CD4-positive, alpha-beta T cell treated with Interleukin-15 for 4 hours (primary cell): ENCODE results near the gene ARF5.
"Not testable (repeated sequence)": the region's sequence is repeated elsewhere in the genome, so short reads cannot be mapped to it uniquely, and the experiment has no call there.

Source experiments
- DNase-seq: peaks from one replicate; pipeline ENCODE4 v3.0.0-alpha.2; 2020; ENCODE audit warnings: low spot score

The ARF5 gene

DNA sequence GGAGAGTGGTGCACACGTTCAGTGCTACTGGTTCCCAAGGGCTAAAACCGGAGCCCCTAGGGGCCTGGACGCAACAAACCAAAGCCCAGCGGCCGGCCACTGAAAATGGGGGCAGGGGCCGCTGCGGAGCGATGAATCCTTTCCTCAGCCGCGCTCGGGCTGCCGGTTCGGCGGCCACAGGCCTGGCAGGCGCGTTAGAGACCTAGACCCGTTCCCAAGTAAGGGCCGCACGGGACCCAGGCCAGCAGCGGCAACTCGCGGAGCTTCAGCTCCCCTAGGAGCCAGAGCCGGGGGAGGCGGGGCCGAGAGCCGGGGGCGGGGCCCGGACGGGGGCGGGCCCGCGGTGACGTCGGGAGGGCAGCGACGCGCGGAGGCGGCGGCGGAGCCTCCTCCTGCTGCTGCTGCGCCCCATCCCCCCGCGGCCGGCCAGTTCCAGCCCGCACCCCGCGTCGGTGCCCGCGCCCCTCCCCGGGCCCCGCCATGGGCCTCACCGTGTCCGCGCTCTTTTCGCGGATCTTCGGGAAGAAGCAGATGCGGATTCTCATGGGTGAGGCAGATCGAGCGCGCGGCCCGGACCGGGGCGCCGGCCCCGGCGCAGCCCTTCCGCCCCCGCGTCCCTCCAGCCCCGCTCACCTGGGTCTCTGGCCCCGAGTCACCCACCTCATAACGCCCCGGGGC is at the start of gene ARF5:
TSS of gene ARF5 (plus strand) at position 393 of the 678 bp plus-strand sequence. CDS start at position 481, 88 bp downstream.
- peak; percentile 88 for DNase-seq

DNA sequence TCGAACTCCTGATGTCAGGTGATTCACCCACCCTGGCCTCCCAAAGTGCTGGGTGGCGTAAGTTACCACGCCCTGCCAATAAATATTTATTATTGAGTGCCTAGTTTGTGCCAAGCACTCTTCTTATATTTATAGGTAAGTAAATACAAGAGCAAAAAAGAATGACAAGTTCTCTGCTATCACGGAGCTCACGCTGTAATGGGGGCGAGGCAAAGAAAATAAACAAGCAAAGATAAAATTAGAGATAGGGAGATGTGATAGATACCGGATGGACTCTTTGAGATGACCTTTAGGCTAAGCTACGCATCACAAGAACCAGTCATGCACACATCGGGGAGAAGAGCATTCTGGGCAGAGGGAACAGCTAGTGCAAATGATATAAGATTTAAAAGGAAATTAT is 49.1 kb upstream of the ARF5 start:
- no peak for DNase-seq

DNA sequence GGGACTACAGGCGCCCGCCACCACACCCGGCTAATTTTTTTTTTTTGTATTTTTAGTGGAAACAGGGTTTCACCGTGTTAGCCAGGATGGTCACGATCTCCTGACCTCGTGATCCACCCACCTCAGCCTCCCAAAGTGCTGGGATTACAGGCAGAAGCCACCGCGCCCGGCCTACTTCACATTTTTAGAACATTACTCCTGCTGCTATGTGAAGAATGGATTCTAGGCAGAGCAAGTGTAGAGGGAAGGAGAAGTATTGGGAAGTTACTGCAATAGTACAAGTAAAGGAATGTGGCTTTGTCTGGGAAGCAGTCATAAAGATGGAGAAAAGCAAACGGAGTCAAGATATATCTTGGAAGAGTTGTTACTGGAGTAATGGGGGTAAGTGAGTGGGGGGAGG is 47.8 kb upstream of the ARF5 start:
- DNase-seq = not testable (repeated sequence)

DNA sequence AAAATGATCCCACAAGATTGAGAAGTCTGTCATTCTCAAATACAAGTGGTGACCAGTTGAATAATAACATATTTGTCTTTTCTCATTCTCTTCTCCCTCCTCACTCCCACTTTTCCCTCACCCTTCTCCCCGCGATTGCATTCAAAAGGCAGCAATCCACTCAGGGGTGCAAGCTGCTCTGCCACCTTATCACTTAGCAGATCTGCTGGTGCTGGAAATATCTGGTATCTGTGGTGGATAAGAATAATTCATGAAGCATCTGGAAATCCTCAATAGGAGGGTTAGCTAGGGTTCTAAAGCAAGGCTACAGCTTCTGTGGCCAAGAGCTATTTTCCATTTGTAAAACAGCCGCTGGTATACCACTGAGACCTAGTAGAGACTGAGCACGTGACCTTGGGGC is 46.7 kb upstream of the ARF5 start:
- no peak for DNase-seq

DNA sequence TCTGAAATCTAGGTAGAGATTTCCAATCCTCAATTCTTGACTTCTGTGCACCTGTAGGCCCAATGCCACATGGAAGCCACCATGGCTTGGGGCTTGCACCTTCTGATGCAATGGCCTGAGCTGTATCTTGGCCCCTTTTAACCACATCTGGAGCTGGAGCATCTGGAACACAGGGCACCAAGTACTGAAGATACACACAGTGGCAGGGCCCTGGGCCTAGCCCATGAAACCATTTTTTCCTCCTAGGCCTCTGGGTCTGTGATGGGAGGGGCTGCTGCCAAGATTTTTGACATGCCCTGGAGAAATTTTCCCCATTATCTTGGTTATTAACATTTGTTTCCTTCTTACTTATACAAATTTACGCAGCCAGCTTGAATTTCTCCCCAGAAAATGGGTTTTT is 41.9 kb upstream of the ARF5 start:
- DNase-seq = no peak

DNA sequence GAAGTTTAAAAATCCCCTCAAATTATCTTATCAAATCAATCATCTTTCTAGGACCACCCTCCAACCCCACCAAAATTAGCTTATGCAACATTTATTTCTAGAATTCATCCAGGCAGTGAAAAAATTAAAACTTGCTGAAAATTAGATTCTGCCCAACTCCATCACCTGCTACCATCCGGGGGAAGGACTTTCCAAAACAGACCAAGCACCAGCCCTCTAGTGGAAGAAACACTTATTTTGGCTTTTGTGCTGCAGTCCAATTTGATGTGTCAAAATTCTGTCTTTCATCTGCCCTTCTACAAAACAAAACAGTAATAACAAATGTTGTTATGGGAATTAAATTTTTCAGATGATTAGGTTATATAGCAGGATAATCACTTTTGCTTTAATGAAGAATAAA is 38.0 kb upstream of the ARF5 start:
- no peak for DNase-seq

DNA sequence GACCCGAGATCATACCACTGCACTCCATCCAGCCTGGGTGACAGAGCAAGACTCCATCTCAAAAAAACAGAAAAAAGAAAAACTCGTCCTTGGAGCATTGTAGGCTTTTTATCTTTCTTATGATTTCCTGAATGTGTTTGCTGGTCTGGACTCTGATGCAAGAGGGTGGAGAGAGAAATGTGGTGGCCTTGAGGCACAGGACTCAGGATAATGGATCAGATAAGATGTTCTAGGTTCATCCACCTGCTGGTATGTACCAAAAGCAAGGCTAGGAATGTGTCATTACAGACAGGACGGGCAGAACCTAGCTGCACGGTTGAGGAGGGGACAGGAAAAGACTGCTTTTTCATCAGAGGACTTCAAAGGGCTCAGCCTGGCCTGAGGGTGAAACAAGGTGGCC is 36.3 kb upstream of the ARF5 start:
- no peak for DNase-seq

DNA sequence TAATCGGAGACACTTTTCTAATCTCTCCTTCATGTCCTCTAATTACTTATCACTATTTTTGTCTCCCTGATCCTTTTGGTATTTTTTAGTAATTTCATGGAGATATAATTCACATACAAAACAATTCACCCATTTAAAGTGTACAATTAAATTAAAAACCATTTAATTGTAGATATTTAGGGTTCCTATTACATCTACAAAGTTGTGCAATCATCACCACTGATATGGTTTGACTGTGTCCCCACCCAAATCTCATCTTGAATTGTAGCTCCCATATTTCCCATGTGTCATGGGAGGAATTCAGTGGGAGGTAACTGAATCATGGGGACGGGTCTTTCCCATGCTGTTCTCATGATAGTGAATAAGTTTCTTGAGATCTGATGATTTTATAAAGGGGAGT is 31.8 kb upstream of the ARF5 start:
- no peak for DNase-seq

DNA sequence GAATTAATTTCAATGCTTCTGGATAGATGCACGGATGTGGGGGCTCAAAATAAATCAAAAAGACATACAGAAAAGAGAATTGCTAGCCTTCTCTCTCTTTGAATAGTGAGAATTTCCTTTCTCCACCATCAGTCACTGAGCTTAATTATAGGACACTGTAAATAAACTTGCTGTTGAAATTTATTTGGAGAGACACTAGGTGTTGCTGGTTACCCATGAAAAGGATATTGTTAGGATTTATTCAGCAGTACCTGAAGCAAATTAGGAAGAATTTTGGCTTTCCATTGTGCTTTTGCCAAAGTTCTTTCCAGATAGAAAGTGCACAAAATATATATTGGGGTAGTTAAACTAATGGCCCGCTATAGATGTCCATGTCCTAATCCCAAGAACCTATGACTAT is 30.4 kb upstream of the ARF5 start:
- no peak for DNase-seq

DNA sequence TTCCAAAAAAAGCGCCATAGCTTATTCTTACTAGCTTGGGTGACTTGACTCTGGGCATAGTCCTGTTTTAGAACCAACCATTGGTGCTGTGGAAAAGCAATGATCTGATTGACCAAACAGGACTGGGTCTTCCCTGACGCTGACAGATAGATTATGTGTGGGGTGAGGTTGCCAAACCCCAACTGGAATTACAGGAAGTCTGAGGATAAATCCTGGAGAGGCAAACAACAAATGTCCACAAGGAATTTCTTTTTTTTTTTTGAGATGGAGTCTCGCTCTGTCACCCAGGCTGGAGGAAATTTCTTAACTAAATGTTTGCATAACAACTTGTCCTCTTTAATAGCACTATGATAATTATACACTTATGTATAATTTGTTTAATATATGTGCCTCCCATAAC is 22.0 kb upstream of the ARF5 start:
- no peak for DNase-seq

DNA sequence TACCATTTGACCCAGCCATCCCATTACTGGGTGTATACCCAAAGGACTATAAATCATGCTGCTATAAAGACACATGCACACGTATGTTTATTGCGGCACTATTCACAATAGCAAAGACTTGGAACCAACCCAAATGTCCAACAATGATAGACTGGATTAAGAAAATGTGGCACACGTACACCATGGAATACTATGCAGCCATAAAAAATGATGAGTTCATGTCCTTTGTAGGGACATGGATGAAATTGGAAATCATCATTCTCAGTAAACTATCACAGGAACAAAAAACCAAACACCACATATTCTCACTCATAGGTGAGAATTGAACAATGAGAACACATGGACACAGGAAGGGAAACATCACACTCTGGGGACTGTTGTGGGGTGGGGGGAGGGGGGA is 20.2 kb upstream of the ARF5 start:
- not testable (repeated sequence) for DNase-seq

DNA sequence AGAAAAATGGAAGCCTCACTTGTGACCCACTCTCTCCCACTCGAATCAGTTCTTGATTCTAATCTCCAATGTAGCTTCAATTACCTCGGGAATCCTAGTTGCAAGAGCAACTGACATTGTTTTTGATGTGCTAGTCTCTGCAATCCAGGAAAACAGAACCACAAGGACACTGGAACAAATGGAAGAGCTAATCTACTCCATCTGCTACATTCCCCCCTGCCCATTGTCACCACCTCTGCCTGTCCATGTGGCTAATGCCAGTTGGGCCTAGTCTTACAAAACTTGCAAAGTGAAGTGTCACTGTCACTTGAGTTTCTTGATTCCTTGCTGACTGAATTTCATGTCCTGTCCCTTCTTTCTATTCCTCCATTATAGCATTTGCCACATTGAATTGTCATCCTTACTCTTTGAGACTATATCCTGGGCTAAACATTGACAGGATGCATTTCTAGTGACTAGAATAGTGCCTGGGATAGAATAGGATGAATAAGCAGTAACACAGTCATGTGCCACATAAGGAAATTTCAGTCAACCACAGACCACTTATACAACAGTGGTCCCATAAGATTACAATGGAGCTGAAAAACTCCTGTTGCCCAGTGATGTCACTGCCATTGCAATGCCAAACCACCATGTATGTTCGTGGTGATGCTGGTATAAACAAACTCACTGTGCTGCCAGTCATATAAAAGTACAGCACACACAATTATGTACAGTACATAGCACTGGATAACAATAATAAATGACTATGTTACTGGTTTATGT is 16.3 kb upstream of the ARF5 start:
- no peak for DNase-seq

DNA sequence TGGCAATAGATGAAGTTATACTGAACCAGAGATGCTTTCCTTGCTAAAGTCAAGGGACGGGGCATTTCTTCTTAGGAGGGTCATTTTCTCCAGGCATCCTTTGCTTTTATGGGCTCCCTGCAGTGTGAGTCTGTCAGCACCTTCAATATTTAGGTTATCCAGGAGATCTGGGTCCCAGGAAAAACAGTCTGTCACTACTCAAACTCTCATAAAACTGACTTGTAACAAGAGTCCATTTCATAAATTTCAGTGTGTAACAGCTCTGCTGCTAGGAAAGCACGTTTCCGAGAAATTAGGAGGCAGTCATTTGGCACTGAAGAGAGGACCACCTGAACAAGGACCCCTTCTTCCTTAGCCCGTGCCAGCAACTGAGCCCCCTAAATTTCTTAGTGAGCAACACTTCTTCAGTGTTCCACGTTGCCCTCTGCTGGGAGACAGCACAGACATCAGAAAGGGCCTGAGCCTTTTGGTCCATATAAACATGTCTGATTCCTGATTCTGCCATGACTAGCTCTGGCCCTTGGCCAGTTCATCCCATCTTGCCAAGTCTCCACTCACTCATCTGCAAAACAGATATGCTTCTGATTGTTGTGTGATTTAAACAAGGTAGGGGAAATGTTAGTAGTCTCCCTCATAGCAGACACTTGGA is 10.1 kb upstream of the ARF5 start:
- DNase-seq = no peak

DNA sequence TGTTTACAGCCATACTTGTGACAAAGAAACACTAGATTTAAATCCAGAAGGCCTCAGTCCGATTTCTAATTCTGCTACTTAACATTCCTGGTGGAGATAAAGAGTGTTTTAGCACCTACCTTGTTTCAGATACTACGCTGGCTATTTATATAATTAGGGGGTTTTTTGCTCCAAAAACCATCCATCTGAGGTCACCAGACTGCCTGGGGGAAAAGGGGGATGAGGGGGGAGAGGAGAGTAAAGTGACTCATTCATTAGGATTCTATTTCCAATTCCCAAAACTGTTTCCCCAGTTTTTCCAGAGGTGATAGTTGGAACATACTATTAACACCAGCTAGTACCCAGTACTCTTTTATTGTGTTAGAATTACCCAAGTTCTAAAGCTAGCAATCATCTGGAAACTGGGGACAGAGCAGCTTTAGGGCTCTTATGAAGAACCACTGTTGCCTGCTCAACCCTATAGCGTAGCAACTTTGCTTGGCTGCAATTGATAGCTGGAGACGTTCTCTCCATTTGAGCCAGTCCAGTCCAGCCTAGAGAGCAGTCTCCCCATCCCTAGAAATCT is 9.4 kb upstream of the ARF5 start:
- DNase-seq = no peak

DNA sequence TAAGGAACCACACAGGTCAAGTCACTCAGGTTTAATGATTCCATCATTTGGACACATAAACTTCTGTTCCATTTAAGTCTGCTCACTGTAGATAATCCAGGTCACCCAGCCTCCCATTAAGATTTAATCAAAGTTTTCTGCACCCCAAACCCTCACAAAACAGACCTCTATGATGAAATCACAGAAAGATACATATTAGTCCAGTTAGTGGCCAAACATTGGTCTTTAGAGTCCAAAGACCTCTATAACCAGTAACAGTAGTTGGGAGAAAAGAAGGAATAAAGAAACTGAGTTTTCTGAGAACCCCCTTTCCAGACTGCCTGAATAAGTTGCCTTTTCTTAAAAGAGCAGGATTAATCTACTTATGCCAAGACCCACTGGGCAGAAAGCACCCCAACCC is 7.6 kb upstream of the ARF5 start:
- DNase-seq = no peak

DNA sequence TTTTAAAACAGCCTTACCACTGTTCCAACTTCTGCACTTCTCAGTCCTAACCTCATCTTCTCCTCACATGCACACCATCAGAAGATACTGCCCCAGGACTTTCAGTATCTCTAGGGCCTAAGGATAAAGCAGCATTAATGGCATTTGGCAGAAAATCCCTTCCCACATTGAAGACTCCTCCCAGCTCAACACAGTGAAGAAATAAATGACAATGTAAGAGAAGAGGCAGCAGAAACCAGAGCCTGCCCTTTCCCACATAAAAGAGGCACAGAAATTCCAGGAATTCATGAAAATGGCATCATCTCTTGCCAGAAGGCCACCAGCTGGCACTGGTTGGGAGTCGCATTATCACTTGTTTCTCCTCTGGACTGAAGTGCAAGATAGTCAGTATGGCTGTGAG is 6.5 kb upstream of the ARF5 start:
- no peak for DNase-seq

DNA sequence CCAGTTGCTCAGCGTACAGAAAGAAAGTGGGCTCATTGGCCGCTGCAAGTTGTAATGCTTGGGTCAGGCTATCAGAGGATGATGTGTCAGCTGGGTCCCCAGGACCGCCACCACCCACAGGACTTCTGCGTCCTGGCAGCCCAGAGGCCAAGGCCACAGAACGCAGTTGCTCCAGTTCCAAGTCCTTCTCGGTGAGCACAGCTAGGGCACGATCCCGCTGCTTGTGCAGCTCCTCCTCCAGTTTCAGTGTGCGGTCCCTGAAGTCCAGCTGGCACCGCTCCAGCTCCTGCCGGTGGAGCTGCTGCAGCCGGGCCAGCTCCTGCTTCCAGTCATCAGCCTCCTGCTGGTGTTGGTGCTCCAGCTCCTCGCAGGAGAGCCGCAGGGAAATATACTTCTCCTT is 5.8 kb upstream of the ARF5 start:
- no peak for DNase-seq

DNA sequence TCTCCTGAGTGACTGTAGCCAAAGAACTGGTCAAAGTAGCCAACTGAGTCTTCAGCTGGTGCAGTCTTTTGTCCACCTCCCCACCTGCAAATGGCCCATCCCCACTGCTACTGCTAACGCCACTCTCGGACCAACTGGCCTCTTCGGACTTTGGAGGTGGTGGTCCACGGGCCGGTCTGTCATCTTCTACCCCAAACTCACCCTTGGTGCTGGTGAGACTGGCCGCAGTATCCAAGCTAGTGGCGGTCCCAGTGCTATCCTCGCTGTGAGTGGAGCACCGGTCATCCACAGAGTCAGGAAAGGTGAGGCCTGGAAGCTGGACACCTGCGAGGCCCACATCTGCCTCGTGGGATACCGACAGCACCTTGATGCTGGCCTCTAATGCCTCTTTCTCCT is 3.6 kb upstream of the ARF5 start:
- no peak for DNase-seq

DNA sequence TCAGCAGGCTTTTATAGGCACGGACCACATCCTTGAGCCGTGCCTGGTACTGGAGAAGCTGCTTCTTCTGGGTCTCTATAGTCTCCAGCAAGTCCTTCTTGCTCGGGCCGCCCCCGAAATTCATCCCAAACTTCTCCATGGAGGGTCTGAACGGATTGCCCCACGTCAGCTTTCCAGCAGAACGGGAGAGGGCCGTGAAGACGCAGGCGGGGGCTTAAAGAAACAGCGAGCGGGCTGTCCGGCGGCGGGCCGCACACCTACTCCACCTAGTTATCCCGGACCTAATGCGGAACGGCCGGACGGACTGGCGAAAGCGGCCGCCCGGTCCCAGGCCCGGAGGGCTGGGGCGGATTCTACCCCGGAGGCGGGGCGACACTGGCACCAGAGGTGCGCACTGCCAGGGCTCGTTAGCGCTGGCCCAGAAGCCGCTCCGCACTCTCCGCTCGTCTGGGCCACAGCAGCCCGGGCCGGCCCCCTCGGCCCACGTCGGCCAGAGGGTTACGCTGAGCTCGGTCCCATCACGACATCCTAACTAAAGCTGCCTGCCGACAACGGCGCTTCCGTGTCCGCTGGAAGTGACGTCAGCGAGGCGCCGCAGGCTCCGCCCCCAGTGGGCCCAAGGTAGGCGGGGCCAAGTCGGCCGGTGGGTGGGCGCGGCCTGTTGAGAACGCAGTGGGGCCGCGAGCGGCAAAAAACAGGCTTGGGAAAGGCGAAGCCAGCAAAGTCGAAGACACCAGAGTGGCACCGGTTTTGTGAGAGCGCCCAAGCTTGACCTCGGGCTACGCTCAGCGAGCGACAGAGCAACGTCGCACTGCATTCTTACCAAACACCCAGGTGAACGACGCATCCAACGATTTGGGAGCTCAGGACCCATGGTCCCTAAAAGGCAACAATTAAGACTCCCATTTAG is 2.9 kb upstream of the ARF5 start, which contains the start of gene GCC1:
TSS of gene GCC1 (minus strand) at position 553 of the 910 bp plus-strand sequence. CDS start at position 139, 414 bp downstream.
- peak; percentile 92 for DNase-seq

DNA sequence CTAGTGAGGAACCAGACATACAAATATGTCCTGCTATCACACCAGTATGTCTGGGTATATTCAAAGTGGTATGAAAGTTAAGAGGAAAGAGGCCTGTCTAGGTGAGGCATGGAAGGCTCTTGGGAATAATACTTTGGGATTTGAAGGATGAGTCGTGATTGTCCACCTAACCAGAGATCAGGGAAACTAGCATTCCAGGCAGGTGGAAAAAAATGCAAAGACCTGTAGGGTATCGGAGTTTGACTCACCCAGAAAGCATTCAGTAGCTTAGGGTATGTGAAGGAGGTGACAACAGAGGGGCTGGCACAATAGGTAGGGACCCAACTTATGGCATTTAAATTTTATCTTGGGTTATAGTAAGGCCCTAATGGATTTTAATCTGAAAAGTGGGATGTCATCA is 1.9 kb upstream of the ARF5 start:
- DNase-seq = no peak

DNA sequence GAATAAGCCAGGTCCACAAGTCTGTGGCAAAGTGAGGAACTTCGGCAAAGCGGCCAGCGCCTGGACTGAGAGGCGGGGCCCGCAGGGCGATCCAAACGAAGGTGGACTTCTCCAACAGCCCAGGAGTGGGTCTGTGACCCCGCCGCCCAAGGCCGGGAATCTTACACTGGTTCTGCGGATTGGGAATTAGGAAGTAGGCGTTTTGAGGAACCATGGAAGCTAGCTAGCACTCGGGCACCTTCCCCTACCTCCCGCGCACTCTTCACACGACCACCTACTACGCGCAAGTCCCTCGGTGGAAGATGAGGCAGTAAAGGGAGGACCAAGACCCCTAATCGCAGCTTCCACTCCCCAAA is 570 bp upstream of the ARF5 start:
- no peak for DNase-seq
